H1 (cell line): ENCODE measurements around the gene DOCK10. TPM values are rescaled to one million over a fixed set of nuclear protein-coding genes. Genes with fewer than 3 reads are reported as not detected.

ENCODE experiments used
- KDM4A ChIP-seq: IDR thresholded peaks from one replicate; pipeline ENCODE4 v1.7.1; 2012; ENCODE audit warnings: low read depth, mild to moderate bottlenecking, moderate library complexity, low read length, inconsistent platforms; ENCODE audit not compliant: severe bottlenecking
- PHF8 ChIP-seq: fragments of 200-600 bp; sonication (generic); conservative IDR thresholded peaks from 2 replicates; pipeline ENCODE4 v1.7.1; 2012; ENCODE audit warnings: low read depth, mild to moderate bottlenecking, inconsistent platforms, low read length, moderate library complexity
- polyA plus RNA-seq, 7 experiments: library from polyadenylated mRNA; depleted of rRNA in 3 of 7; stranded (reverse) in 5 of 7; unstranded in 2 of 7; fragments of >200 nt in 5 of 7; fragments of 200-250 nt in 2 of 7; gene quantifications; 1 replicate in 5 of 7; 2 replicates in 1 of 7; 4 replicates in 1 of 7; pipeline versions ENCODE4 v1.2.1 to v1.2.3, GENCODE V29; 2011 to 2013; ENCODE audit warnings: missing spikeins in 2 of 7, mixed read lengths in 2 of 7
- total RNA-seq: library from RNA; stranded (reverse); fragmentation: NEBNext Ultra II Directional; extraction: Animal tissue kit (Norgen Biotek cat#: 25700); gene quantifications from 2 replicates; pipeline ENCODE4 v1.2.1, GENCODE V29; 2021

Gene DOCK10
- total and polyA plus RNA-seq, 2 of the 8 experiments (the other 6 are each of a cell fraction or from before 2014, with no cell fraction given) = 0.33 to 1.6 TPM

DNA sequence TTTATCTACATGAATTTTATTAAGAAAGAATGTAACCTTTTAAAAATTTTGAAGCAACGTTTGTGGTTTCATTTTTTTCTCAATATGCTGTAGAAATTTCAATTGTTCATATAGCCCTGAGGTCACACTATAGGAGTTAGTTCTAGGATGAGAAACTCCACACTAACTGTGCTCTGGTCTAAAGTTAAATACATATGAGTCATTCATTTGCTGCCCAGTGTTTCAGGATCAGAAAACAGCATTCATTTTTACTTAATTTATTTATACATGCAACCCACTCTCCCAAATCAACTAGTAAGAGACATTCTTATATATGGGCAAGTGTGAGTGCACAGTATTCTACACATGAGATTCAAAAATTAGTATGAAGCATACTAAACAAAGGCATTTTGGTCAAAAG, 137.9 kb downstream of the DOCK10 start (continued):
- no peak for TF ChIP-seq KDM4A
- TF ChIP-seq PHF8 = no peak
